GM20431 (cell line): ENCODE results near the gene FRS3.
"Not testable (repeated sequence)": the region's sequence is repeated elsewhere in the genome, so short reads cannot be mapped to it uniquely, and the experiment has no call there.

Source experiments
- in situ Hi-C: fragments of 300-500 bp; cut with MseI, MboI; formaldehyde crosslinking; loops from one replicate; pipeline ENCODE4 v1.15.0; 2020; ENCODE audit warnings: low sequenced_read_pairs; ENCODE audit not compliant: unreplicated experiment

The FRS3 gene

GRCh38 chr6:41779788-41780550, at the start of gene FRS3:
Gene FRS3, minus strand, starts transcription at chr6:41779900. Its CDS starts 2,913 bp downstream, at chr6:41776987.
- in situ Hi-C loops: loop anchor here (10.0 kb wide), 1 partner anchor 175 kb away; no protein-coding TSS in a partner anchor

GRCh38 chr6:41826343-41827022, 46.8 kb upstream of the FRS3 start:
- in situ Hi-C loops: no loop called here

- in situ Hi-C loops: no loop called here
Measured at GRCh38 chr6:41824571-41825569, 45.2 kb upstream of the FRS3 start.

GRCh38 chr6:41823178-41823577, 43.5 kb upstream of the FRS3 start:
- in situ Hi-C loops: no loop called here

- in situ Hi-C loops: no loop called here
Measured at GRCh38 chr6:41822021-41822420, 42.3 kb upstream of the FRS3 start.

GRCh38 chr6:41821266-41821665, 41.6 kb upstream of the FRS3 start:
- in situ Hi-C loops: no loop called here

GRCh38 chr6:41818271-41819054, 38.8 kb upstream of the FRS3 start:
- in situ Hi-C loops: no loop called here

GRCh38 chr6:41815587-41815986, 35.9 kb upstream of the FRS3 start:
- in situ Hi-C loops: no loop called here

- in situ Hi-C loops: no loop called here
Measured at GRCh38 chr6:41814629-41815028, 34.9 kb upstream of the FRS3 start.

- in situ Hi-C loops: no loop called here
Measured at GRCh38 chr6:41813956-41814355, 34.3 kb upstream of the FRS3 start.

GRCh38 chr6:41813469-41813868, 33.8 kb upstream of the FRS3 start:
- in situ Hi-C loops: no loop called here

GRCh38 chr6:41811946-41812345, 32.2 kb upstream of the FRS3 start:
- in situ Hi-C loops: not testable (repeated sequence)

- in situ Hi-C loops: no loop called here
Measured at GRCh38 chr6:41811095-41811494, 31.4 kb upstream of the FRS3 start.

GRCh38 chr6:41805830-41806774, 26.4 kb upstream of the FRS3 start:
- in situ Hi-C loops: no loop called here

- in situ Hi-C loops: no loop called here
Measured at GRCh38 chr6:41801380-41801779, 21.7 kb upstream of the FRS3 start.

GRCh38 chr6:41799559-41799911, 19.8 kb upstream of the FRS3 start:
- in situ Hi-C loops: no loop called here

GRCh38 chr6:41798901-41799558, 19.3 kb upstream of the FRS3 start:
- in situ Hi-C loops: no loop called here

GRCh38 chr6:41796474-41796873, 16.8 kb upstream of the FRS3 start:
- in situ Hi-C loops: no loop called here
